Pancreas (tissue), 10 donors: ENCODE results near the gene DNAJB8. TPM values are rescaled to one million over a fixed set of nuclear protein-coding genes. Genes with fewer than 3 reads are reported as not detected.

ENCODE experiments used
- ATAC-seq, 4 donors: fragments of 200-7000 bp; cut with Tn5 transposase; one replicate each; pipeline versions ENCODE4 v1.8.0 to v1.9.1; 2020; ENCODE audit warnings: mild to moderate bottlenecking in 4 of 4, moderate library complexity in 4 of 4
- DNase-seq, 6 donors: peaks; one replicate each; pipeline ENCODE4 v3.0.0-alpha.2; 2020
- FAIRE-seq: peaks from 2 replicates; lab custom pipeline; 2012; peaks lifted over from hg19 to GRCh38; lab: Jason Lieb, UNC
- H3K27ac ChIP-seq, 4 donors: fragments of 200-600 bp; sonication (generic); 1 replicate in 3 of 4; 2 replicates in 1 of 4; pipeline versions ENCODE4 v1.5.0 to v1.8.0; 2020
- H3K27me3 ChIP-seq, 4 donors: fragments of 200-600 bp; one replicate each; pipeline ENCODE4 v1.8.0; 2021
- H3K36me3 ChIP-seq, 3 donors: fragments of 200-600 bp; sonication (generic) in 1 of 3; one replicate each; pipeline versions ENCODE4 v1.5.0 to v1.8.0; 2020 to 2021
- H3K4me1 ChIP-seq, 3 donors: fragments of 200-600 bp; one replicate each; pipeline ENCODE4 v1.8.0; 2021
- H3K4me3 ChIP-seq, 4 donors: fragments of 200-600 bp; sonication (generic) in 2 of 4; one replicate each; pipeline versions ENCODE4 v1.5.0 to v1.8.0; 2020 to 2021
- H3K9me3 ChIP-seq, 4 donors: fragments of 200-600 bp; one replicate each; pipeline ENCODE4 v1.8.0; 2021
- CTCF ChIP-seq, 4 donors: fragments of 200-600 bp; sonication (generic) in 3 of 4; IDR thresholded peaks; one replicate each; pipeline versions ENCODE4 v1.5.0 to v1.8.0; 2021; ENCODE audit warnings: antibody characterized with exemption in 4 of 4
- WGBS, 2 donors: extraction: QIAGEN DNeasy Blood & Tissue Kit; methylation state at CpG; one replicate each; pipeline ENCODE4 v1.1.7; 2013; 5-methylcytosine and 5-hydroxymethylcytosine counted together
- intact Hi-C, 3 donors: fragments of 100-400 bp; cut with DNase I; formaldehyde crosslinking; loops; one replicate each; pipeline versions ENCODE4 v1.11.1 to v1.14.2; 2022
- polyA plus RNA-seq, 2 donors: library from polyadenylated mRNA; stranded (reverse); fragments of 200-250 nt; gene quantifications; one replicate each; pipeline ENCODE4 v1.2.3, GENCODE V29; 2013
- total RNA-seq, 6 donors: library from RNA; stranded (reverse); fragmentation: NEBNext Ultra II Directional in 4 of 6; extraction: Animal tissue kit (Norgen Biotek cat#: 25700) in 4 of 6; gene quantifications; one replicate each; pipeline versions ENCODE4 v1.2.1 to v1.2.4, GENCODE V29; 2021 to 2023
- donor health status: healthy with polysubstance abuse.
- donor health status: DM: no; HTN: no; CAD: no; lungs with moderate emphysema.
- donor health status: DM: no; HTN: no; CAD: no.
- donor health status: control.
- donor health status: control.
- donor health status: Bipolar disorder and iron deficiency.
- donor health status: DM: yes; HTN: yes; CAD: no.
- donor health status: DM: no; HTN: no; CAD: no.
- donor health status: DM: no; HTN: no; CAD: no.
- donor health status: DM: yes; HTN: yes; CAD: no.

DNAJB8 gene
- total and polyA plus RNA-seq, 8 donors: not detected

GRCh38 chr3:128462341-128462910, 4.3 kb downstream of the DNAJB8 start:
- Histone ChIP-seq H3K4me1 (no peaks in the 10 kb centered on the region), H3K27ac (no peak overlapping the region), H3K27me3 (no peaks in the 10 kb centered on the region), H3K9me3 (no peaks in the 10 kb centered on the region), H3K36me3 (no peaks in the 10 kb centered on the region), H3K4me3 (no peak overlapping the region)
- 91 to 92% methylated on average over 23 of the region's 23 CpGs for WGBS, 2 donors
- intact Hi-C loops: no loop called here
- FAIRE-seq (no peak), DNase-seq (no peak), ATAC-seq (no peak)
- TF ChIP-seq CTCF (IDR thresholded peaks at IDR 0.05): no peak

- Histone ChIP-seq H3K27me3 (no peaks in the 10 kb centered on the region), H3K27ac (no peak overlapping the region), H3K9me3 (no peaks in the 10 kb centered on the region), H3K4me1 (no peaks in the 10 kb centered on the region), H3K4me3 (no peak overlapping the region), H3K36me3 (no peaks in the 10 kb centered on the region)
- no peak for ATAC-seq
- intact Hi-C loops: no loop called here
- TF ChIP-seq CTCF (IDR thresholded peaks at IDR 0.05): no peak
- FAIRE-seq: no peak
- no peak for DNase-seq
- 78 to 83% methylated on average over 12 of the region's 12 CpGs for WGBS, 2 donors
Measured at GRCh38 chr3:128461731-128462130, 5.0 kb downstream of the DNAJB8 start.

GRCh38 chr3:128459461-128459820, 7.2 kb downstream of the DNAJB8 start:
- 89% methylated on average over 9 of the region's 9 CpGs for WGBS, 2 donors
- Histone ChIP-seq H3K4me3 (no peak overlapping the region), H3K36me3 (no peaks in the 10 kb centered on the region), H3K9me3 (no peaks in the 10 kb centered on the region), H3K4me1 (no peaks in the 10 kb centered on the region), H3K27me3 (no peaks in the 10 kb centered on the region), H3K27ac (no peak overlapping the region)
- DNase-seq (no peak), ATAC-seq (no peak), FAIRE-seq (no peak)
- intact Hi-C loops: no loop called here
- TF ChIP-seq CTCF (IDR thresholded peaks at IDR 0.05): no peak

- Histone ChIP-seq H3K4me3 (no peak overlapping the region), H3K27ac (no peak overlapping the region), H3K36me3 (no peaks in the 10 kb centered on the region), H3K9me3 (no peaks in the 10 kb centered on the region), H3K27me3 (no peaks in the 10 kb centered on the region), H3K4me1 (no peaks in the 10 kb centered on the region)
- no peak for TF ChIP-seq CTCF (IDR thresholded peaks at IDR 0.05)
- DNase-seq (no peak), ATAC-seq (no peak), FAIRE-seq (no peak)
- intact Hi-C loops: no loop called here
- 85 to 90% methylated on average over 18 of the region's 18 CpGs for WGBS, 2 donors
Measured at GRCh38 chr3:128458746-128459460, 7.8 kb downstream of the DNAJB8 start.

GRCh38 chr3:128457937-128458336, 8.8 kb downstream of the DNAJB8 start:
- no peaks in the 10 kb centered on the region for H3K36me3 ChIP-seq
- FAIRE-seq (no peak), DNase-seq (no peak), ATAC-seq (no peak)
- 84 to 93% methylated on average over 12 of the region's 12 CpGs for WGBS, 2 donors
- no peak overlapping the region for H3K27ac ChIP-seq
- intact Hi-C loops: no loop called here
- no peak overlapping the region for H3K4me3 ChIP-seq
- TF ChIP-seq CTCF (IDR thresholded peaks at IDR 0.05): no peak
- no peaks in the 10 kb centered on the region for H3K4me1 ChIP-seq
- no peaks in the 10 kb centered on the region for H3K9me3 ChIP-seq
- no peaks in the 10 kb centered on the region for H3K27me3 ChIP-seq
